H9 (cell line): Measurements from ENCODE around the gene SUMO4. TPM values are rescaled to one million over a fixed set of nuclear protein-coding genes. Genes with fewer than 3 reads are reported as not detected.
A peak's percentile ranks its signal among the peaks of the same experiment; 100 is the strongest.

ENCODE experiments used
- DNase-seq: peaks from one replicate; pipeline ENCODE4 v3.0.0-alpha.2; 2017
- H2AFZ ChIP-seq: one replicate; pipeline ENCODE4 v1.6.1; 2013; ENCODE audit warnings: mild to moderate bottlenecking, low read length, control low read depth, moderate library complexity
- H2AK5ac ChIP-seq: 2 replicates; pipeline ENCODE4 v1.6.1; 2013; ENCODE audit warnings: low read length, control low read depth, mixed read lengths; ENCODE audit not compliant: insufficient read length
- H2BK120ac ChIP-seq: one replicate; pipeline ENCODE4 v1.6.1; 2013; ENCODE audit warnings: low read depth, mild to moderate bottlenecking, low read length, control low read depth, inconsistent platforms; ENCODE audit not compliant: poor library complexity, severe bottlenecking
- H2BK12ac ChIP-seq: 2 replicates; pipeline ENCODE4 v1.6.1; 2013; ENCODE audit warnings: low read length, control low read depth, mixed read lengths, low read depth; ENCODE audit not compliant: insufficient read length
- H2BK15ac ChIP-seq: 2 replicates; pipeline ENCODE4 v1.6.1; 2013; ENCODE audit warnings: low read depth, low read length, control low read depth
- H2BK20ac ChIP-seq: one replicate; pipeline ENCODE4 v1.6.1; 2013; ENCODE audit warnings: low read depth, mild to moderate bottlenecking, low read length, control low read depth, inconsistent platforms; ENCODE audit not compliant: poor library complexity, severe bottlenecking
- H2BK5ac ChIP-seq: 2 replicates; pipeline ENCODE4 v1.6.1; 2013; ENCODE audit warnings: low read length, control low read depth, mixed read lengths; ENCODE audit not compliant: insufficient read length
- H3K14ac ChIP-seq: 2 replicates; pipeline ENCODE4 v1.6.1; 2013; ENCODE audit warnings: low read length, control low read depth; ENCODE audit not compliant: insufficient read depth
- H3K18ac ChIP-seq: 2 replicates; pipeline ENCODE4 v1.6.1; 2013; ENCODE audit warnings: low read depth, mild to moderate bottlenecking, mixed read lengths, low read length, control low read depth; ENCODE audit not compliant: insufficient read length
- H3K23ac ChIP-seq: 2 replicates; pipeline ENCODE4 v1.6.1; 2013; ENCODE audit warnings: low read length, control low read depth, mixed read lengths, low read depth; ENCODE audit not compliant: insufficient read length
- H3K23me2 ChIP-seq: 2 replicates; pipeline ENCODE4 v1.6.1; 2013; ENCODE audit warnings: low read depth, mild to moderate bottlenecking, mixed read lengths, low read length, control low read depth; ENCODE audit not compliant: insufficient read length, poor library complexity, severe bottlenecking
- H3K27ac ChIP-seq: 2 replicates; pipeline ENCODE4 v1.5.1; 2013; ENCODE audit warnings: low read length, control low read depth, mixed read lengths, low read depth; ENCODE audit not compliant: insufficient read length
- H3K27me3 ChIP-seq: 2 replicates; pipeline ENCODE4 v1.6.1; 2013; ENCODE audit warnings: low read length, control low read depth, inconsistent platforms; ENCODE audit not compliant: insufficient read depth
- H3K4ac ChIP-seq: 2 replicates; pipeline ENCODE4 v1.6.1; 2013; ENCODE audit warnings: low read depth, mild to moderate bottlenecking, control low read depth, inconsistent platforms, low read length, moderate library complexity
- H3K4me1 ChIP-seq: 2 replicates; pipeline ENCODE4 v1.6.1; 2013; ENCODE audit warnings: low read length, control low read depth, inconsistent platforms; ENCODE audit not compliant: insufficient read depth
- H3K4me2 ChIP-seq: 2 replicates; pipeline ENCODE4 v1.6.1; 2013; ENCODE audit warnings: low read length, control low read depth, mixed read lengths; ENCODE audit not compliant: insufficient read length, insufficient read depth
- H3K56ac ChIP-seq: 2 replicates; pipeline ENCODE4 v1.6.1; 2013; ENCODE audit warnings: low read depth, mild to moderate bottlenecking, mixed read lengths, low read length, control low read depth; ENCODE audit not compliant: insufficient read length
- H3K79me1 ChIP-seq: 2 replicates; pipeline ENCODE4 v1.6.1; 2013; ENCODE audit warnings: low read depth, mild to moderate bottlenecking, moderate library complexity, low read length, control low read depth, inconsistent platforms; ENCODE audit not compliant: insufficient read depth, poor library complexity, severe bottlenecking
- H3K79me2 ChIP-seq: 2 replicates; pipeline ENCODE4 v1.6.1; 2013; ENCODE audit warnings: low read length, control low read depth, inconsistent platforms; ENCODE audit not compliant: insufficient read depth
- H3K9ac ChIP-seq: 2 replicates; pipeline ENCODE4 v1.6.1; 2013; ENCODE audit warnings: low read length, control low read depth, mixed read lengths; ENCODE audit not compliant: insufficient read length; ENCODE audit errors: extremely low read depth
- H3K9me3 ChIP-seq: one replicate; pipeline ENCODE4 v1.6.1; 2013; ENCODE audit warnings: low read depth, low read length, inconsistent platforms; ENCODE audit not compliant: control insufficient read depth
- H3T11ph ChIP-seq: one replicate; pipeline ENCODE4 v1.6.1; 2013; ENCODE audit warnings: mild to moderate bottlenecking, low read length, control low read depth, inconsistent platforms
- H4K20me1 ChIP-seq: one replicate; pipeline ENCODE4 v1.6.1; 2013; ENCODE audit not compliant: control insufficient read depth, insufficient read length, insufficient read depth
- H4K5ac ChIP-seq: 2 replicates; pipeline ENCODE4 v1.6.1; 2013; ENCODE audit warnings: low read depth, mild to moderate bottlenecking, mixed read lengths, low read length, control low read depth; ENCODE audit not compliant: insufficient read length
- H4K8ac ChIP-seq: replicated peaks from 2 replicates; pipeline ENCODE4 v1.6.1; 2013; ENCODE audit warnings: low read length, control low read depth, mixed read lengths, low read depth; ENCODE audit not compliant: insufficient read length
- H4K91ac ChIP-seq: 2 replicates; pipeline ENCODE4 v1.6.1; 2013; ENCODE audit warnings: low read depth, mild to moderate bottlenecking, moderate library complexity, mixed read lengths, low read length, control low read depth; ENCODE audit not compliant: insufficient read length
- H3K27ac Mint-ChIP-seq, 3 experiments: 2 replicates in 2 of 3; 3 replicates in 1 of 3; pipeline ENCODE4 v1.8.0; 2020 to 2021; ENCODE audit warnings: mixed read lengths in 3 of 3, mild to moderate bottlenecking in 1 of 3, moderate library complexity in 1 of 3
- H3K27me3 Mint-ChIP-seq: 2 replicates; pipeline ENCODE4 v1.8.0; 2021; ENCODE audit warnings: low read depth, mild to moderate bottlenecking, moderate library complexity, mixed read lengths
- H3K36me3 Mint-ChIP-seq, 3 experiments: 2 replicates in 2 of 3; 3 replicates in 1 of 3; pipeline ENCODE4 v1.8.0; 2020 to 2021; ENCODE audit warnings: low read depth in 3 of 3, mixed read lengths in 3 of 3; ENCODE audit not compliant: insufficient read depth in 1 of 3
- H3K4me1 Mint-ChIP-seq, 2 experiments: 2 replicates each; pipeline ENCODE4 v1.8.0; 2020; ENCODE audit warnings: mixed read lengths in 2 of 2
- H3K4me3 Mint-ChIP-seq, 2 experiments: 2 replicates in 1 of 2; 3 replicates in 1 of 2; pipeline ENCODE4 v1.8.0; 2020 to 2021; ENCODE audit warnings: mild to moderate bottlenecking in 2 of 2, mixed read lengths in 2 of 2, moderate library complexity in 1 of 2
- H3K9me3 Mint-ChIP-seq, 2 experiments: 2 replicates in 1 of 2; 3 replicates in 1 of 2; pipeline ENCODE4 v1.8.0; 2020; ENCODE audit warnings: mild to moderate bottlenecking in 2 of 2, mixed read lengths in 2 of 2, moderate library complexity in 1 of 2
- WGBS: extraction: QIAGEN DNeasy Blood & Tissue Kit; methylation state at CpG from one replicate; pipeline ENCODE4 v1.1.7; 2013; ENCODE audit warnings: missing lambda C conversion rate, low lambda C conversion rate, mixed read lengths; ENCODE audit not compliant: insufficient read length; ENCODE audit errors: extremely low coverage; 5-methylcytosine and 5-hydroxymethylcytosine counted together
- total RNA-seq: library from RNA; stranded (reverse); gene quantifications from 2 replicates; pipeline ENCODE4 v1.2.1, GENCODE V29; 2021
- TF ChIP-seq, protein P1 (sequence below): fragments of 200-600 bp; sonication (generic); conservative IDR thresholded peaks from 3 replicates; pipeline ENCODE4 v1.8.0; 2021; ENCODE audit warnings: antibody characterized with exemption, mild to moderate bottlenecking

SUMO4 gene
- total RNA-seq, 1 experiment from 2014 or later, result 1.5 TPM

DNA sequence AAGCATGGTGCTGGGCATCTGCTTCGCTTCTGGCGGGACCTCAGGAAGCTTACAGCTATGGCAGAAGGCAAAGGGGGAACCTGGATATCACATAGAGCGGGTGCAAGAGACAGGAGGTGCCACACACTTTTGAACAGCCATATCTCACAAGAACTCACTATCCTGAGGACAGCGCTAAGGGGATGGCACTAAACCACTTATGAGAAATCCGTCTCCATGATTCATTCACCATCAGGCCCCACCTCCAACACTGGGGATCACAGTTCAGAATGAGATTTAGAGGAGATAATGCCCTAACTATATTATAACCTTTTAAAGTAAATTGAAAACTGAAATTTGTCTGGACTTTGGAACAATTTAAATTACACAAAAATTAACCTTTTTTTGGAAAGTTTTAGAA lies 37.8 kb upstream of the SUMO4 start:
- H3K9me3 ChIP-seq, result no peaks in the 10 kb centered on the region
- Mint-ChIP-seq H3K27ac (peak overlapping the region; percentile 45 to 82 (median 59); a peak in 3 of 7 replicates), H3K4me1 (peaks cover 21 to 31% of the 10 kb centered on the region in 2 experiments), H3K9me3 (no peaks in the 10 kb centered on the region), H3K4me3 (no peak overlapping the region), H3K36me3 (peaks cover 2 to 9% (median 7%) of the 10 kb centered on the region in 3 experiments; a peak in 6 of 7 replicates), H3K27me3 (no peaks in the 10 kb centered on the region)
- no peak overlapping the region for H2AFZ ChIP-seq
- no peaks in the 10 kb centered on the region for H3K23me2 ChIP-seq
- peaks cover 10% of the 10 kb centered on the region for H3K79me1 ChIP-seq
- TF ChIP-seq, protein P1, sequence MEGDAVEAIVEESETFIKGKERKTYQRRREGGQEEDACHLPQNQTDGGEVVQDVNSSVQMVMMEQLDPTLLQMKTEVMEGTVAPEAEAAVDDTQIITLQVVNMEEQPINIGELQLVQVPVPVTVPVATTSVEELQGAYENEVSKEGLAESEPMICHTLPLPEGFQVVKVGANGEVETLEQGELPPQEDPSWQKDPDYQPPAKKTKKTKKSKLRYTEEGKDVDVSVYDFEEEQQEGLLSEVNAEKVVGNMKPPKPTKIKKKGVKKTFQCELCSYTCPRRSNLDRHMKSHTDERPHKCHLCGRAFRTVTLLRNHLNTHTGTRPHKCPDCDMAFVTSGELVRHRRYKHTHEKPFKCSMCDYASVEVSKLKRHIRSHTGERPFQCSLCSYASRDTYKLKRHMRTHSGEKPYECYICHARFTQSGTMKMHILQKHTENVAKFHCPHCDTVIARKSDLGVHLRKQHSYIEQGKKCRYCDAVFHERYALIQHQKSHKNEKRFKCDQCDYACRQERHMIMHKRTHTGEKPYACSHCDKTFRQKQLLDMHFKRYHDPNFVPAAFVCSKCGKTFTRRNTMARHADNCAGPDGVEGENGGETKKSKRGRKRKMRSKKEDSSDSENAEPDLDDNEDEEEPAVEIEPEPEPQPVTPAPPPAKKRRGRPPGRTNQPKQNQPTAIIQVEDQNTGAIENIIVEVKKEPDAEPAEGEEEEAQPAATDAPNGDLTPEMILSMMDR, result no peak
- H3K14ac ChIP-seq, result no peak overlapping the region
- no CpG with 5 or more reads among the region's 5 CpGs for WGBS
- no peak overlapping the region for H4K8ac ChIP-seq
- H3K4me2 ChIP-seq, result no peak overlapping the region
- H3T11ph ChIP-seq, result no peak overlapping the region
- peaks cover 3% of the 10 kb centered on the region; the same call in 1 of the 2 replicates for H3K4me1 ChIP-seq
- H3K27me3 ChIP-seq, result no peaks in the 10 kb centered on the region
- no peak overlapping the region for H2BK20ac ChIP-seq
- H2BK15ac ChIP-seq, result no peak overlapping the region
- no peak overlapping the region for H3K18ac ChIP-seq
- H3K79me2 ChIP-seq, result peaks cover 15% of the 10 kb centered on the region; the same call in 1 of the 2 replicates
- no peak overlapping the region for H3K56ac ChIP-seq
- no peak overlapping the region for H2BK5ac ChIP-seq
- no peak for DNase-seq
- no peaks in the 10 kb centered on the region for H4K20me1 ChIP-seq
- no peak overlapping the region for H4K5ac ChIP-seq
- no peak overlapping the region for H3K27ac ChIP-seq
- no peak overlapping the region for H2AK5ac ChIP-seq
- no peak overlapping the region for H2BK12ac ChIP-seq
- no peak overlapping the region for H3K4ac ChIP-seq
- H3K23ac ChIP-seq, result no peak overlapping the region
- no peak overlapping the region for H4K91ac ChIP-seq
- H3K9ac ChIP-seq, result no peak overlapping the region
- no peak overlapping the region for H2BK120ac ChIP-seq
